Mesendoderm (in vitro differentiated cells): ENCODE results near the gene CDK6.
A peak's percentile ranks its signal among the peaks of the same experiment; 100 is the strongest.

ENCODE experiments used
- DNase-seq: peaks from one replicate; pipeline ENCODE4 v3.0.0; 2013
- H2AK5ac ChIP-seq: 2 replicates; pipeline ENCODE4 v1.6.1; 2013; ENCODE audit warnings: low read length, inconsistent platforms
- H2BK120ac ChIP-seq: 2 replicates; pipeline ENCODE4 v1.6.1; 2013; ENCODE audit warnings: low read depth, mild to moderate bottlenecking, low read length, moderate library complexity, mixed read lengths
- H2BK15ac ChIP-seq: replicated peaks from 2 replicates; pipeline ENCODE4 v1.6.1; 2013; ENCODE audit warnings: low read depth, mild to moderate bottlenecking, moderate library complexity
- H2BK5ac ChIP-seq: 2 replicates; pipeline ENCODE4 v1.6.1; 2013; ENCODE audit warnings: low read length, inconsistent platforms
- H3K18ac ChIP-seq: 2 replicates; pipeline ENCODE4 v1.6.1; 2013; ENCODE audit warnings: mild to moderate bottlenecking, low read length, mixed read lengths
- H3K23ac ChIP-seq: one replicate; pipeline ENCODE4 v1.6.1; 2013; ENCODE audit warnings: low read length
- H3K27ac ChIP-seq: 2 replicates; pipeline ENCODE4 v1.5.1; 2013; ENCODE audit warnings: low read depth, mild to moderate bottlenecking, inconsistent platforms, low read length, moderate library complexity
- H3K27me3 ChIP-seq: 2 replicates; pipeline ENCODE4 v1.6.1; 2013; ENCODE audit warnings: low read length, control low read depth, mild to moderate bottlenecking, inconsistent platforms; ENCODE audit not compliant: insufficient read depth, poor library complexity
- H3K36me3 ChIP-seq: 2 replicates; pipeline ENCODE4 v1.6.1; 2013; ENCODE audit warnings: low read length, inconsistent platforms; ENCODE audit not compliant: control insufficient read depth, insufficient read depth
- H3K4ac ChIP-seq: one replicate; pipeline ENCODE4 v1.6.1; 2013; ENCODE audit warnings: low read depth, mild to moderate bottlenecking, low read length, moderate library complexity
- H3K4me1 ChIP-seq: 2 replicates; pipeline ENCODE4 v1.6.1; 2013; ENCODE audit warnings: low read depth, low read length, inconsistent platforms; ENCODE audit not compliant: control insufficient read depth
- H3K4me2 ChIP-seq: 2 replicates; pipeline ENCODE4 v1.6.1; 2013; ENCODE audit warnings: low read length
- H3K4me3 ChIP-seq: 2 replicates; pipeline ENCODE4 v1.5.1; 2013; ENCODE audit warnings: mild to moderate bottlenecking, low read length
- H3K56ac ChIP-seq: one replicate; pipeline ENCODE4 v1.6.1; 2013; ENCODE audit warnings: low read length
- H3K79me1 ChIP-seq: 2 replicates; pipeline ENCODE4 v1.6.1; 2013; ENCODE audit warnings: low read length, inconsistent platforms
- H3K79me2 ChIP-seq: 2 replicates; pipeline ENCODE4 v1.6.1; 2013; ENCODE audit warnings: mild to moderate bottlenecking, low read length; ENCODE audit not compliant: control insufficient read depth, insufficient read depth
- H3K9ac ChIP-seq: 2 replicates; pipeline ENCODE4 v1.6.1; 2013; ENCODE audit warnings: low read length, inconsistent platforms
- H4K5ac ChIP-seq: one replicate; pipeline ENCODE4 v1.6.1; 2013; ENCODE audit warnings: low read length
- H4K8ac ChIP-seq: one replicate; pipeline ENCODE4 v1.6.1; 2013; ENCODE audit warnings: low read depth, mild to moderate bottlenecking, control low read depth, low read length, moderate library complexity
- WGBS: extraction: QIAGEN DNeasy Blood & Tissue Kit; methylation state at CpG from one replicate; pipeline ENCODE4 v1.1.7; 2013; ENCODE audit warnings: low lambda C conversion rate, missing lambda C conversion rate; ENCODE audit not compliant: insufficient coverage; ENCODE audit errors: extremely low coverage; 5-methylcytosine and 5-hydroxymethylcytosine counted together

Gene CDK6

DNA sequence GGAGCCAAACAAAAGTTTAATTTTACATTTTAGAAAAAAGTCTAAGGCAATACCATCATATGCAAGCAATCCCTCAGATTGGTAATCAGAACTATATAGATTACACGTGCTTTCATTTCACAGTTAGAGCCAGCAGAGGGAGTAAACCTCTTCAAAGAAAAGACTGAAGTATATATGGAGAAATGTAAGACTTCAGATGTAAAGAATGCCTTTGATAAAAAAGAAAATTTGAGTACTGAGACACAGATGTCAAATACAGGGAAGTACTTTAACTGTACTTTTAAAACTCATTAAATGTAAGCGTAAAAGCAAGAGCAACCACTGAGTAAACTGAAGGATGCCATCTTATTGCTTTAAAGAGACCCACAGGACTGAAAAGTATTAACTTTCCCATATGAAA is 144.8 kb downstream of the CDK6 start:
- peak; percentile 82 for DNase-seq
- Histone ChIP-seq H3K27ac (no peak overlapping the region), H3K9ac (no peak overlapping the region), H2BK120ac (no peak overlapping the region), H2BK5ac (no peak overlapping the region), H3K79me2 (no peaks in the 10 kb centered on the region), H3K4me1 (no peaks in the 10 kb centered on the region), H3K23ac (no peak overlapping the region), H3K18ac (no peak overlapping the region), H3K56ac (no peak overlapping the region), H2BK15ac (no peak overlapping the region), H3K4me2 (no peak overlapping the region), H3K27me3 (no peaks in the 10 kb centered on the region), H4K8ac (no peak overlapping the region), H3K36me3 (no peaks in the 10 kb centered on the region), H3K4ac (no peak overlapping the region), H3K79me1 (no peaks in the 10 kb centered on the region), H3K4me3 (no peak overlapping the region), H2AK5ac (no peak overlapping the region), H4K5ac (no peak overlapping the region)
- no CpG with 5 or more reads among the region's 2 CpGs for WGBS

DNA sequence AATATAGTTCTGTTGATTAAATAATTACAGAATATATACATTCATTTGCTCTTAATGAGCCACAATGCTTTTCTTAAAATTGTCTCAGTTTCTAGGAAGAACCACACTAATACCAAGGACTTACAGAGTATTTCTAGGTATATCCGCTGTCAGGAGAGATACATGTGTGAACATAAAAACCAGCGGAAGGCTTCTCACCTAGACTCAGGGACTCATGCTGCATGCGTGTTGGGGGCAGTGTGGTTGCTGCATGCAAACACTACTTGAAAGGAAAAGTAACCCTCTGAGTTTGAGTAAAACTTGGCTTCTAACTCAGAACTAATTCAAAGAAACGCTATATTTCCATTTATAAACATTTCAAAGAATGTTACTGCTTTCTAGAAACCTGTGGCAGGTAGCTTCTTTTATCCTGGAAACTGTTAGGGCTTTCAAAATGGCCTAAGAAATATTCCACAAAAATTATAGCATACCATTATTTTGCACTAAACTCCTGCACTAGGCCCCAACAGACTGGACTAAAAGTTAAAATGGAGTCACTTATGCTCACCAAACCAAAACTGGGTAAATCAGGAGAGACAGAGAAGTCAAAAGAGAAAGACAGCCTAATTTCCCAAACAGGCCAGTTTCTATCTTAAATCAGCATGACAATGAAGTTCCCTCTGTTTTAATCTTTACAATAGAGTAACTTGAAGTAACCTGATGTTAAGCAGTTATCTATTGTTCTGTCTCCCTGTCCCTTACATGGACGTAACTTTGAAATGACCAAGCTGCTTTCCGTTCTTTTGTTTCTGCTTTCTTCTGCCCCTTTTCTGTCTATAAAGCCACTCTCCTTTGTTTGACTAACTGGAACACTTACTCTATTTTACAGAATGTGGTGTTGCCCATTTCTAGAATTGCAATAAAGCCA is 151.0 kb downstream of the CDK6 start:
- peaks cover 3% of the 10 kb centered on the region for H3K4me1 ChIP-seq
- no peak overlapping the region for H3K4me2 ChIP-seq
- H3K79me1 ChIP-seq, result no peaks in the 10 kb centered on the region
- no peak overlapping the region for H2BK15ac ChIP-seq
- H2BK120ac ChIP-seq, result no peak overlapping the region
- no peak overlapping the region for H3K9ac ChIP-seq
- no peak overlapping the region for H4K5ac ChIP-seq
- H3K36me3 ChIP-seq, result no peaks in the 10 kb centered on the region
- H3K4me3 ChIP-seq, result no peak overlapping the region
- H3K27me3 ChIP-seq, result no peaks in the 10 kb centered on the region
- no peak overlapping the region for H3K27ac ChIP-seq
- WGBS, result no CpG with 5 or more reads among the region's 6 CpGs
- H4K8ac ChIP-seq, result no peak overlapping the region
- H3K56ac ChIP-seq, result no peak overlapping the region
- no peak overlapping the region for H2AK5ac ChIP-seq
- H3K4ac ChIP-seq, result no peak overlapping the region
- H3K79me2 ChIP-seq, result no peaks in the 10 kb centered on the region
- DNase-seq, result no peak
- no peak overlapping the region for H3K18ac ChIP-seq
- H3K23ac ChIP-seq, result no peak overlapping the region
- H2BK5ac ChIP-seq, result no peak overlapping the region

DNA sequence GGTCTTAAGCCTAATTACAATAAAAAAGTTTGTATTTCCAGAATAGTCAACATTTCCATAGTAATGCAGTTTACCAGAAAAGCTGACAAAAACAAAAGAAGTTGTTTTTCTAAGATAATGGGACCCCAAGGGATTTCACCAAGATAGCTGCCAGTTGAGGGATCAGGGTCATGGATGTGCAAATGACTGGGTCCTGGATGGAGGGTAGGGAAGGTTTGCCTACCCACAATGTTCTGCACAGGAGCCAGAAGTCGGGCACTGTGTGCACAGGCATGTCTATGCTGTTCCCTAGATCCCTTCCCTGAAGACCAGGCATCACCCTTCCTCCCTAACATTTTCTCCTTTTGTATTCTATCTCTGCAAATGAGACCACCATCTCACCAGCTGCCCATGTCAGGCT is 152.1 kb downstream of the CDK6 start:
- Histone ChIP-seq H3K18ac (no peak overlapping the region), H2BK120ac (no peak overlapping the region), H2BK15ac (no peak overlapping the region), H3K79me2 (no peaks in the 10 kb centered on the region), H3K79me1 (no peaks in the 10 kb centered on the region), H3K4me3 (no peak overlapping the region), H2BK5ac (no peak overlapping the region), H3K23ac (no peak overlapping the region), H2AK5ac (no peak overlapping the region), H3K4me1 (peaks cover 3% of the 10 kb centered on the region), H3K4me2 (no peak overlapping the region), H3K9ac (no peak overlapping the region), H3K27me3 (no peaks in the 10 kb centered on the region), H4K5ac (no peak overlapping the region), H4K8ac (no peak overlapping the region), H3K27ac (no peak overlapping the region), H3K36me3 (no peaks in the 10 kb centered on the region), H3K4ac (no peak overlapping the region), H3K56ac (no peak overlapping the region)
- no peak for DNase-seq
- WGBS, result no CpG with 5 or more reads among the region's 1 CpG

DNA sequence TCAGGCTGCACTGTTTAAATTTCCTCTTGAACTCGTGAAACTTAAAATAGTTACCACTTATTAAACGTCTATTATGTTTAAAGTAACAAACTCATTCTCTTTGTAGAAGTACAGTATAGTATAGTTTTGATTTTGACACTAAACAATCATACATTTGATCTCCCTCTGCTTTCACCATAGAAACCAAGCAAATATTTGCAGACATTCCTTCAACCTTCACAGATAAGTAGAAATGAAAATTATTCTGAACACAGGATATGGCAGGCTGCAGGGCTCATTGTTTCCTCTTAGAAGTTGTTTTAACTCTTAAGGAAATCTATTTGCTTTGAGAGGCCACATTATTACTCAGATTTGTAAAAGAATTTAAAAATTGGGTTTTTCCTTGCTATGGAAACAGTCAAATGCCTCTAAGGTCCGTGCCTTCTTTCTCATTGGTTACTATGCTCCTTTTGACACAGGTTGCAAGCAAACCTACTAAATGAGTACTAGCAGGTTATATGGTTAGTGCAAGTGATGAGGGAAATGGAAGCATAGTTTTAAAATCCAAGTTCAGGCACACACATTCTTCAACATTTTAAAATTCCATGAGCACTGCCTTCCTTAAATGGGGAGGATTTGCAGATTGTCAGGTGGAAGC is 153.4 kb downstream of the CDK6 start:
- H3K18ac ChIP-seq, result no peak overlapping the region
- no peak overlapping the region for H2AK5ac ChIP-seq
- H3K4me2 ChIP-seq, result no peak overlapping the region
- WGBS, result no CpG with 5 or more reads among the region's 3 CpGs
- H4K8ac ChIP-seq, result no peak overlapping the region
- H2BK5ac ChIP-seq, result no peak overlapping the region
- H3K4ac ChIP-seq, result no peak overlapping the region
- peaks cover 3% of the 10 kb centered on the region for H3K4me1 ChIP-seq
- no peak overlapping the region for H3K56ac ChIP-seq
- H3K79me1 ChIP-seq, result no peaks in the 10 kb centered on the region
- H3K27me3 ChIP-seq, result no peaks in the 10 kb centered on the region
- H3K4me3 ChIP-seq, result no peak overlapping the region
- no peaks in the 10 kb centered on the region for H3K36me3 ChIP-seq
- no peak overlapping the region for H2BK15ac ChIP-seq
- DNase-seq, result no peak
- H3K27ac ChIP-seq, result no peak overlapping the region
- H4K5ac ChIP-seq, result no peak overlapping the region
- H3K79me2 ChIP-seq, result no peaks in the 10 kb centered on the region
- H2BK120ac ChIP-seq, result no peak overlapping the region
- H3K9ac ChIP-seq, result no peak overlapping the region
- H3K23ac ChIP-seq, result no peak overlapping the region

DNA sequence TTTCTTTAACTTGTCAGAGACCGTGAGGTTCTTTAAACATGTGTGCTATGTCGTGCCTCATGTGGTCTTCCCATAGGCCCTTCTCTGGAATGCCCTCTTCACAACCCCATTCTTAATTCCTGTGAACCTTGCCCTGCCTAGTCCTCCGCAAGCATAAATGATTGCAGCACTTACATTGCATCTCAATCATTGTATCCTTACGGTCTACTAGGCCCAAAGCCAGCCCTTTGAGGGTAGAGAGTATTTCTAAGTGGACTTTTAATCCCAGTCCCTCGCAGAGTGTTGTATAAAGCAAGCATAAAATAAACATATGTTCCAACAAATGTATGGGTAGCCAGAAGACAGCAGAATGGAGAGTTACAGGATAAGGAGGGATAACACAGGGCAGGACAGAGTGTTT is 154.0 kb downstream of the CDK6 start:
- H3K27ac ChIP-seq, result no peak overlapping the region
- no peaks in the 10 kb centered on the region for H3K27me3 ChIP-seq
- DNase-seq, result no peak
- no peaks in the 10 kb centered on the region for H3K79me2 ChIP-seq
- H3K18ac ChIP-seq, result no peak overlapping the region
- no peaks in the 10 kb centered on the region for H3K36me3 ChIP-seq
- no CpG with 5 or more reads among the region's 5 CpGs for WGBS
- no peak overlapping the region for H3K23ac ChIP-seq
- peaks cover 3% of the 10 kb centered on the region for H3K4me1 ChIP-seq
- no peak overlapping the region for H3K4me3 ChIP-seq
- no peak overlapping the region for H3K56ac ChIP-seq
- no peak overlapping the region for H2BK120ac ChIP-seq
- no peaks in the 10 kb centered on the region for H3K79me1 ChIP-seq
- H3K4me2 ChIP-seq, result no peak overlapping the region
- no peak overlapping the region for H3K9ac ChIP-seq
- no peak overlapping the region for H2BK5ac ChIP-seq
- H4K5ac ChIP-seq, result no peak overlapping the region
- no peak overlapping the region for H2BK15ac ChIP-seq
- no peak overlapping the region for H2AK5ac ChIP-seq
- H4K8ac ChIP-seq, result no peak overlapping the region
- H3K4ac ChIP-seq, result no peak overlapping the region
